Cardiac muscle cell (in vitro differentiated cells and primary cell): Measurements from ENCODE around the gene KCNMA1. TPM values are rescaled to one million over a fixed set of nuclear protein-coding genes. Genes with fewer than 3 reads are reported as not detected.
"Not testable (repeated sequence)": the region's sequence is repeated elsewhere in the genome, so short reads cannot be mapped to it uniquely, and the experiment has no call there.

Experiments used
- DNase-seq, 2 donors: peaks; one replicate each; pipeline versions ENCODE4 v3.0.0 to v3.0.0-alpha.2; 2010 to 2017; ENCODE audit warnings: low read depth in 1 of 2, low spot score in 1 of 2
- H3K27ac ChIP-seq: fragments of 200-600 bp; sonication (generic); 2 replicates; pipeline ENCODE4 v1.5.1; 2016
- H3K27me3 ChIP-seq: fragments of 200-600 bp; sonication (generic); 2 replicates; pipeline ENCODE4 v1.6.0; 2016; ENCODE audit warnings: control low read depth
- H3K36me3 ChIP-seq: fragments of 200-600 bp; sonication (generic); 2 replicates; pipeline ENCODE4 v1.5.1; 2016; ENCODE audit warnings: control low read depth
- H3K4me1 ChIP-seq: fragments of 200-600 bp; sonication (generic); 2 replicates; pipeline ENCODE4 v1.8.1; 2017; ENCODE audit warnings: low read depth, mild to moderate bottlenecking, mixed run types
- H3K4me3 ChIP-seq: fragments of 200-600 bp; sonication (generic); 2 replicates; pipeline ENCODE4 v1.5.1; 2016; ENCODE audit warnings: mild to moderate bottlenecking
- H3K9me3 ChIP-seq: fragments of 200-600 bp; sonication (generic); 2 replicates; pipeline ENCODE4 v1.5.1; 2017; ENCODE audit warnings: low read depth, mild to moderate bottlenecking, control low read depth
- CTCF ChIP-seq: IDR thresholded peaks from 2 replicates; pipeline ENCODE4 v1.5.1; 2012; ENCODE audit warnings: low read depth, mild to moderate bottlenecking, low read length
- polyA plus RNA-seq: library from polyadenylated mRNA; unstranded; fragments of >200 nt; fragmentation: Nextera tagmentation; extraction: Ambion mirVana; gene quantifications from 2 replicates; pipeline ENCODE4 v1.2.1, GENCODE V29; 2016
- total RNA-seq: library from RNA; depleted of rRNA; stranded (reverse); fragments of >200 nt; gene quantifications from 2 replicates; pipeline ENCODE4 v1.2.3, GENCODE V29; 2016

KCNMA1 gene
- total and polyA plus RNA-seq, 2 experiments from 2014 or later: 1.8 to 1.9 TPM

DNA sequence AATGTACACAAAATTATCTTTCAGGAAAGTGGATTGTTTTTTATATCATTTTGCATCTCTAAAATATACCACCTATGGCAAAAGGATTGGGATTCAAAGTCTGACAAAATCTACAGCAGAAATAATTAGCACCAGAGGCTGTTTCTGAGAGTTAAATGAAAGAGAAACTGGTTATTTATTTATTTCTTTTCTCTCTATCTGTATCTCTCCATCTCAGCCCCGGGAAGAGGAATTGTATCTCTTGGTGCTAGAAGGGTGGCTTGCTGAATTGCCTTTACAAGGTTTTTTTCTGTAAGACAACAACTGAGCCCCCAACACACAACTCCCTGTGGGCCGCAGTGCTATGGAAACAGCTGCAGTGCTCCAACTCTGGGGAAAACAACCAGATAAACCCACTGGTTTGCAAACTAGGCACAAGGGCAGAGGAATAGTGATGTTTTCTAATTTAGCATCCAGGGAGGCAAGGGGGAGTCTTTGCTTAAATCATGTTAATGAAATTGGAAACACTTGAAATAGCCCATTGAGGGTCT lies 249.0 kb downstream of the KCNMA1 start:
- DNase-seq: no peak
- no peak overlapping the region for H3K4me3 ChIP-seq
- peaks cover 17% of the 10 kb centered on the region for H3K4me1 ChIP-seq
- no peak for TF ChIP-seq CTCF
- no peaks in the 10 kb centered on the region for H3K36me3 ChIP-seq
- no peak overlapping the region for H3K27ac ChIP-seq
- H3K9me3 ChIP-seq: no peaks in the 10 kb centered on the region
- peaks cover 9% of the 10 kb centered on the region for H3K27me3 ChIP-seq

- not testable (repeated sequence) for H3K36me3 ChIP-seq, H3K27ac ChIP-seq, H3K9me3 ChIP-seq, H3K4me3 ChIP-seq, DNase-seq, H3K27me3 ChIP-seq
- peaks cover 17% of the 10 kb centered on the region for H3K4me1 ChIP-seq
Measured at GRCh38 chr10:77387701-77388100, 249.9 kb downstream of the KCNMA1 start.

GRCh38 chr10:77387247-77387646 lies 250.4 kb downstream of the KCNMA1 start:
- no peaks in the 10 kb centered on the region for H3K9me3 ChIP-seq
- no peak overlapping the region for H3K4me3 ChIP-seq
- DNase-seq: no peak
- no peaks in the 10 kb centered on the region for H3K36me3 ChIP-seq
- peaks cover 9% of the 10 kb centered on the region for H3K27me3 ChIP-seq
- TF ChIP-seq CTCF: no peak
- H3K4me1 ChIP-seq: peaks cover 17% of the 10 kb centered on the region
- no peak overlapping the region for H3K27ac ChIP-seq

- Histone ChIP-seq H3K36me3 (no peaks in the 10 kb centered on the region), H3K27me3 (peaks cover 9% of the 10 kb centered on the region), H3K4me1 (peaks cover 17% of the 10 kb centered on the region), H3K27ac (no peak overlapping the region), H3K9me3 (no peaks in the 10 kb centered on the region), H3K4me3 (no peak overlapping the region)
- DNase-seq: peak in 1 of 2 donors; percentile 64
- no peak for TF ChIP-seq CTCF
Measured at GRCh38 chr10:77386838-77387237, 250.8 kb downstream of the KCNMA1 start.

DNA sequence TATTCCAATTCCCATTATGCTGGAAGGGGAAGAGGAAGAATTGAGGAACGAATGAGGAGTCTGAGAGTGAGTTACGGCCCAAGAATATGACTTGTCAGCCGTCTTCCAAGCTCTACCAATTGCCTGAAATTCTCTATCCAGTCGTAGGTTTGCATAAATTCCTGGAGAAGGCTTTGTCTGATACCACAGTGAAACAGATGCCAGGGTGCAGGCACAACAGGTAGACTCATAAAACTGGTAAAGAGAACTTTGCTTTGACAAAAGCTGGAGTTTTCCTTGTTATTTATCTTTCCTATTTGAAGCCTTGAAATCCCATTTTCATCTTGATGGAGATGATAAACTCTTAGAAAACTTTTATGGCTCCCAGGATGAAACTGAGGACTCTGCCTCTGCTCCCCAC lies 251.2 kb downstream of the KCNMA1 start:
- H3K4me3 ChIP-seq: no peak overlapping the region
- H3K27me3 ChIP-seq: peaks cover 9% of the 10 kb centered on the region
- H3K27ac ChIP-seq: no peak overlapping the region
- no peaks in the 10 kb centered on the region for H3K9me3 ChIP-seq
- no peak for DNase-seq
- peaks cover 17% of the 10 kb centered on the region for H3K4me1 ChIP-seq
- TF ChIP-seq CTCF: no peak
- no peaks in the 10 kb centered on the region for H3K36me3 ChIP-seq

DNA sequence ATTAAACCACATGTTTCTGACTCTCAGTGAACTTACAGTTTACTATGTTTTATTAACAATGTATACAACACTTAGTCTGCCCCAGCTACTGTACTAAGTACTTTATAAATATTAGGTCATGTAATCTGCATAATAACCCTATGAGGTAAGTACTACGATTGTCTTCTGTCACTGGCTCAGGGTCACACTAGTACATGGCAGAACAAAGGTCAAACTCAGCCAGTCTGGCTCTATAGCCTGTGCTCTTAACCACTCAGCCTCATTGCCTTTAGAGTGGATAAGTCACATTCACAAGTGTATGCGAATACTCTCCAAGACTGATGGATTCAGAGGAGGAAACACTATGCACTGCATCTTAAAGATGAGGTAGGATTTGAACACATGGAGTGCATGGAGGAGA lies 252.3 kb downstream of the KCNMA1 start:
- H3K9me3 ChIP-seq: no peaks in the 10 kb centered on the region
- DNase-seq: no peak
- H3K27me3 ChIP-seq: peaks cover 14% of the 10 kb centered on the region
- no peak for TF ChIP-seq CTCF
- H3K27ac ChIP-seq: no peak overlapping the region
- H3K4me1 ChIP-seq: peaks cover 9% of the 10 kb centered on the region
- no peaks in the 10 kb centered on the region for H3K36me3 ChIP-seq
- H3K4me3 ChIP-seq: no peak overlapping the region
